Activated CD4-positive, alpha-beta T cell treated with anti-CD3 and anti-CD28 coated beads, Interleukin-2, amount 50 U/mL, for 4 hours (primary cell): ENCODE results near the gene CCHCR1.

Source experiments
- DNase-seq, 2 experiments: peaks; one replicate each; pipeline ENCODE4 v3.0.0-alpha.2; 2020

Gene CCHCR1

GRCh38 chr6:31161216-31162126 is 3.9 kb upstream of the CCHCR1 start:
- no peak for DNase-seq

- no peak for DNase-seq
These were observed 1.6 kb upstream of the CCHCR1 start for GRCh38 chr6:31158863-31159855.

GRCh38 chr6:31158140-31158862 is 699 bp upstream of the CCHCR1 start, which contains the start of gene TCF19:
TCF19 (plus strand) TSS chr6:31158589; CDS start chr6:31159470, 881 bp downstream.
- DNase-seq: peak; percentile 99

- no peak for DNase-seq
These were observed 961 bp downstream of the CCHCR1 start for GRCh38 chr6:31156641-31157040.

- DNase-seq: no peak
These were observed 3.2 kb downstream of the CCHCR1 start for GRCh38 chr6:31154436-31154835.

- DNase-seq: no peak
These were observed 4.8 kb downstream of the CCHCR1 start for GRCh38 chr6:31152781-31153180.

- DNase-seq: no peak
These were observed 7.7 kb downstream of the CCHCR1 start for GRCh38 chr6:31149827-31150447.

GRCh38 chr6:31145386-31145785 is 12.2 kb downstream of the CCHCR1 start:
- no peak for DNase-seq

GRCh38 chr6:31144970-31145340 is 12.6 kb downstream of the CCHCR1 start:
- no peak for DNase-seq

- DNase-seq: no peak
These were observed 13.2 kb downstream of the CCHCR1 start for GRCh38 chr6:31144296-31144969.

GRCh38 chr6:31143148-31143547 is 14.5 kb downstream of the CCHCR1 start:
- no peak for DNase-seq

- DNase-seq: no peak
These were observed 15.2 kb downstream of the CCHCR1 start for GRCh38 chr6:31142361-31142761.

GRCh38 chr6:31140643-31141042 is 17.0 kb downstream of the CCHCR1 start:
- no peak for DNase-seq

- DNase-seq: no peak
These were observed 18.0 kb downstream of the CCHCR1 start for GRCh38 chr6:31139599-31139998.

GRCh38 chr6:31138982-31139381 is 18.6 kb downstream of the CCHCR1 start, which contains the start of gene PSORS1C2:
PSORS1C2 (minus strand) TSS chr6:31139066; CDS start chr6:31139026, 40 bp downstream.
- DNase-seq: no peak

GRCh38 chr6:31135710-31136109 is 21.9 kb downstream of the CCHCR1 start:
- no peak for DNase-seq

GRCh38 chr6:31132806-31133205 is 24.8 kb downstream of the CCHCR1 start:
- no peak for DNase-seq

- DNase-seq: no peak
These were observed 26.0 kb downstream of the CCHCR1 start for GRCh38 chr6:31131595-31131994.

GRCh38 chr6:31130751-31131150 is 26.9 kb downstream of the CCHCR1 start:
- DNase-seq: no peak

- DNase-seq: no peak
These were observed 28.5 kb downstream of the CCHCR1 start for GRCh38 chr6:31129130-31129529.

GRCh38 chr6:31128093-31128676 is 29.4 kb downstream of the CCHCR1 start:
- peak; percentile 70 to 80 for DNase-seq
